Peyer's patch (tissue), 4 donors: ENCODE data around the gene SLC23A2. TPM values are rescaled to one million over a fixed set of nuclear protein-coding genes. Genes with fewer than 3 reads are reported as not detected.

Experiments used
- DNase-seq, 3 donors: peaks; one replicate each; pipeline ENCODE4 v3.0.0-alpha.2; 2017 to 2019
- H3K27ac ChIP-seq, 4 donors: fragments of 200-600 bp; sonication (generic); one replicate each; pipeline ENCODE4 v1.5.1; 2016 to 2019
- H3K27me3 ChIP-seq, 2 donors: fragments of 200-600 bp; sonication (generic); one replicate each; pipeline ENCODE4 v1.5.1; 2019
- H3K36me3 ChIP-seq, 3 donors: fragments of 200-600 bp; sonication (generic); one replicate each; pipeline ENCODE4 v1.5.1; 2016 to 2019
- H3K4me1 ChIP-seq, 4 donors: fragments of 200-600 bp; sonication (generic); one replicate each; pipeline ENCODE4 v1.5.1; 2016 to 2019
- H3K4me3 ChIP-seq, 4 donors: fragments of 200-600 bp; sonication (generic); 1 replicate in 3 of 4; 2 replicates in 1 of 4; pipeline ENCODE4 v1.5.1; 2016 to 2019; ENCODE audit warnings: mild to moderate bottlenecking in 1 of 4
- H3K9me3 ChIP-seq, 4 donors: fragments of 200-600 bp; sonication (generic); one replicate each; pipeline ENCODE4 v1.5.1; 2016 to 2019; ENCODE audit warnings: mild to moderate bottlenecking in 1 of 4
- POLR2A ChIP-seq, 2 donors: fragments of 450-650 bp; IDR thresholded peaks; one replicate each; pipeline ENCODE4 v1.5.1; 2017; ENCODE audit warnings: antibody characterized with exemption in 2 of 2, mild to moderate bottlenecking in 2 of 2, moderate library complexity in 2 of 2
- small RNA-seq, 2 donors: library from RNA; depleted of rRNA; stranded (forward); fragments of <200 nt; gene quantifications; one replicate each; pipeline ENCODE3, GENCODE V24; 2016
- total RNA-seq, 4 donors: library from RNA; depleted of rRNA; stranded (reverse); fragments of >200 nt; gene quantifications; one replicate each; pipeline ENCODE4 v1.1.0, GENCODE V29; 2016
- TF ChIP-seq, protein P1 (sequence below), 6 experiments: fragments of 450-650 bp in 4 of 6; fragments of 200-600 bp in 2 of 6; sonication (generic) in 1 of 6; IDR thresholded peaks; one replicate each; pipeline ENCODE4 v1.5.1; 2017 to 2019; ENCODE audit warnings: antibody characterized with exemption in 6 of 6, mild to moderate bottlenecking in 3 of 6, moderate library complexity in 1 of 6

Gene SLC23A2
- total RNA-seq, 4 donors from 2014 or later, result 4.2 to 18.2 (median 11.0) TPM

DNA sequence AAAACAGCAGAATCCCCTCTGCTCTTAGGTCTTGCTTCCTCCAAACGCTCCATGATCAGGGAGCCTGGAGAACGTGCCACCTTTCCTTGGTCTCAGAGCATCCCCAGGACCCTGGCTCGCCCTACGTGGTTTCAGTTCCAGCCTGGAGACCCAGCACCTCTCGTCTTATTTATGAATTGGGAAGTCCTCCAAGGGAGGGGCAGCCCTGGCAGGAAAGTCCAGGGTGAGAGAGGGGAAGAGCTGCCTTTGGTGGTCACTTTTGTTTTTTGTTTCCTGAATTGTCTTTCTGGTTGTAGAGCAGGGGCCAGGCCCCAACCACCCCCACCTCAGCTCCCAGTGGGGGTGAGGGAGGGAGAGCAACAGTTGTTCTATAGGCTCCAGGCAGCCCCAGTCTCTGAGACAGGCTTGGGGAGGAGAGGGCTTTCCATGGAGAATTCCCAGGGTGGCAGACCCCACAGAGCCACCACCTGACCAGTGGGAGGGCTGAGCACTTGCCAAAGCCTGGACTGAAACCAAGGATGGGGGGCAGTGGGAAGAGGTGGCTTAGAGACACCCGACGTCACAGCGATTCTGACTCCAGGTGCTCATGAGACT is 190.8 kb downstream of the SLC23A2 start:
- Histone ChIP-seq H3K4me1 (peaks cover 0 to 51% (median 40%) of the 10 kb centered on the region in 4 donors), H3K9me3 (no peaks in the 10 kb centered on the region), H3K27ac (peak overlapping the region; percentile 84 to 95 (median 84)), H3K4me3 (no peak overlapping the region), H3K27me3 (no peaks in the 10 kb centered on the region), H3K36me3 (no peaks in the 10 kb centered on the region)
- TF ChIP-seq, protein P1, sequence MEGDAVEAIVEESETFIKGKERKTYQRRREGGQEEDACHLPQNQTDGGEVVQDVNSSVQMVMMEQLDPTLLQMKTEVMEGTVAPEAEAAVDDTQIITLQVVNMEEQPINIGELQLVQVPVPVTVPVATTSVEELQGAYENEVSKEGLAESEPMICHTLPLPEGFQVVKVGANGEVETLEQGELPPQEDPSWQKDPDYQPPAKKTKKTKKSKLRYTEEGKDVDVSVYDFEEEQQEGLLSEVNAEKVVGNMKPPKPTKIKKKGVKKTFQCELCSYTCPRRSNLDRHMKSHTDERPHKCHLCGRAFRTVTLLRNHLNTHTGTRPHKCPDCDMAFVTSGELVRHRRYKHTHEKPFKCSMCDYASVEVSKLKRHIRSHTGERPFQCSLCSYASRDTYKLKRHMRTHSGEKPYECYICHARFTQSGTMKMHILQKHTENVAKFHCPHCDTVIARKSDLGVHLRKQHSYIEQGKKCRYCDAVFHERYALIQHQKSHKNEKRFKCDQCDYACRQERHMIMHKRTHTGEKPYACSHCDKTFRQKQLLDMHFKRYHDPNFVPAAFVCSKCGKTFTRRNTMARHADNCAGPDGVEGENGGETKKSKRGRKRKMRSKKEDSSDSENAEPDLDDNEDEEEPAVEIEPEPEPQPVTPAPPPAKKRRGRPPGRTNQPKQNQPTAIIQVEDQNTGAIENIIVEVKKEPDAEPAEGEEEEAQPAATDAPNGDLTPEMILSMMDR (IDR thresholded peaks at IDR 0.05), result no peak
- no peak for TF ChIP-seq POLR2A (IDR thresholded peaks at IDR 0.05)
- no peak for DNase-seq

DNA sequence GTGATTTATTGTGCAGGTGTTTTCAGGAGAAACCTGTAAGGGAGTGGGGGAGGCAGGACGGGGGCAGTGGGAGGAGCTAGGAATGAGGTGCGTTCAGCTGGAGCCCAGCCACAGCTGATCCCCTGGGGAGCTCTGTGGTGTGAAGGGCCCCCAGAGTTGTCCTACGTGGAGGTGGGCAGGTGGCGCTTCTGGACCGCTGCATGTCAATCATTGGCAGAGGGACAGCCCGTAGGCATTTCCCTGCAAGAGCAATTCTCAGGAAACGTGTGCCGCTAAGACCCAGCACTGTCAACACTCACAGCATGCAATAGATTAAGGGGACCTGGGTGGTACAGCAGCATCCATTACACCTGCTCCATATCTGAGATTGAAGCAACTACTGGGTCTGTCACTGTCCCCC is 191.6 kb downstream of the SLC23A2 start:
- H3K27me3 ChIP-seq, result no peaks in the 10 kb centered on the region
- H3K36me3 ChIP-seq, result no peaks in the 10 kb centered on the region
- H3K9me3 ChIP-seq, result no peaks in the 10 kb centered on the region
- H3K4me3 ChIP-seq, result peak overlapping the region in 1 of 4 donors; percentile 13
- TF ChIP-seq, protein P1 (IDR thresholded peaks at IDR 0.05), result no peak
- TF ChIP-seq POLR2A (IDR thresholded peaks at IDR 0.05), result no peak
- peaks cover 0 to 47% (median 37%) of the 10 kb centered on the region in 4 donors for H3K4me1 ChIP-seq
- H3K27ac ChIP-seq, result peak overlapping the region in 2 of 4 donors; percentile 85 to 95
- DNase-seq, result peak in 2 of 3 donors; percentile 76 to 77

DNA sequence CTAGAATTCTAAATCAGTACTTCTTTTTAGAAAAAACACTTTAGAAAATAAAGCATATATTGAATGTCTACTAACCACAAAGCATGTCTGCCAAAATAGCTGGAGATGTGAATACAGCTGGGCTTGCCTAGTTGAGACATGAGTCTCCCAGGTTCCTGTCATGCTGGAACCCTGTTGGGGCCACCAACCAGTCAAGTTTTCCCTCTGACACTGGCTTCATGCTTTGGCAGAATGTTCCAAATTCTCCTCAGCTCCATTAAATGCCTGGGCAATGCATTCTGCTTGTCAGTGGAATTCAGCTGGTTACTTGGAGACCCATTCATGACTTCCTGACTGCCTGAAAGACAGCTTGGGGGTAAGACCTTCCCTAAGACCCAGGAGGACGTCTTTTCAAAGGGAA is 192.4 kb downstream of the SLC23A2 start:
- no peaks in the 10 kb centered on the region for H3K9me3 ChIP-seq
- TF ChIP-seq POLR2A (IDR thresholded peaks at IDR 0.05), result no peak
- TF ChIP-seq, protein P1 (IDR thresholded peaks at IDR 0.05), result no peak
- no peak overlapping the region for H3K4me3 ChIP-seq
- no peaks in the 10 kb centered on the region for H3K36me3 ChIP-seq
- no peaks in the 10 kb centered on the region for H3K27me3 ChIP-seq
- DNase-seq, result no peak
- peaks cover 0 to 47% (median 37%) of the 10 kb centered on the region in 4 donors for H3K4me1 ChIP-seq
- H3K27ac ChIP-seq, result peak overlapping the region in 2 of 4 donors; percentile 25 to 95

DNA sequence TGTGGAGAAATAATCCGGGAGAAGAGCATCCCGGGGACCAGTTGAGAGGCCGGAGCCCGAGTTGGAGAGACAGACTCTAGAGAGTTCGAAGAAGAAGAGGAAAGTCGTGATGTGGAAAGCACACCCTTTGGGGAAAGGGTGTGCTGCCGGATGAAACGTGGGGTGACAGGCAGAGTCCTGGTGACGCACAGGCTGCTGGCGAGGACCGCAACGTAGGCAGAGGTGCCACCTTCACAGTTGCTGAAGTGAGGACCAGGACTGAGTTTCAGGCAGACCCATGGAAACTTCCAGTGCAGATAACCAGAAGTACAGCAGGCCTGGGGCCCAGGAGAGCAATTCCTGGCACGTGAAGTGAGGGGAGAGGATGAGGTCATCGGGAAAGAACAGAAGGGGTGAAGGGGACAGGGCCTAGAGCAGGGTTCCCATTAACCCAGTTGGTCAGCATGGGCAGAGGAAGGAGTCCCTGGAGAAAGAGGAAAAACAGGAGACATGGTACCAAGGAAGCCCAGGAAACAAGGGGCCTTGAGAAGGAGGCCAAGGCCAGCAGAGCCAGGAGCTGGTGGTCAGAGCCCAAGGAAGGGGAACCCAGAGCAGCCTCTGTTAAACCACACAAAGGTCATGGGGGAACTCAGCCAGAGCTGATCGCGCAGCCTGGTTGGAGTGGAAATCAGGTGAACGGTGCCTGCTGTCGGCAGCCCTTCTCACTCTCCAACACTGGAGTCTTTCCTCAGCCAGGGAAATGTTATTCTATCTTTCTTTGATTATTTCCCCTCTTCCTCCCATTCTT is 195.5 kb downstream of the SLC23A2 start:
- Histone ChIP-seq H3K4me3 (no peak overlapping the region), H3K9me3 (no peaks in the 10 kb centered on the region), H3K27me3 (no peaks in the 10 kb centered on the region), H3K36me3 (no peaks in the 10 kb centered on the region), H3K27ac (peak overlapping the region in 1 of 4 donors; percentile 15), H3K4me1 (peaks cover 0 to 20% (median 17%) of the 10 kb centered on the region in 4 donors)
- TF ChIP-seq, protein P1 (IDR thresholded peaks at IDR 0.05), result no peak
- no peak for TF ChIP-seq POLR2A (IDR thresholded peaks at IDR 0.05)
- DNase-seq, result no peak

DNA sequence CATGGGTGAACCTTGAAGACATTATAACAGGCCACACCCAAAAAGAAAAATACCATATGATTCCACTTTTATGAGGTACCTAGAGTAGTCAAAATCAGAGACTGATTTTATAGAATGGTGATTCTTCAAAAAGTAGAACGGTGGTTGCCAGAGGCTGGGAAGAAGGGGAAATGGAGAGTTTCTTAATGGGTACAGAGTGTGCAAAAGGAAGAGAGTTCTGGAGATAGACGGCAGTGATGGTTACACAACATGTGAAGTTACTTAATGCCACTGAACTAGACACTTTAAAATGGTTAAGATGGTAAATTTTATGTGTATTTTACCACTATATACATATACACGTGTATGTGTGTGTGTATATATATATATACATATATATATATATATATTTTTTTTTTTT is 198.8 kb downstream of the SLC23A2 start:
- Histone ChIP-seq H3K27ac (no peak overlapping the region), H3K4me3 (no peak overlapping the region), H3K36me3 (peaks cover 0 to 12% (median 0%) of the 10 kb centered on the region in 3 donors), H3K9me3 (no peaks in the 10 kb centered on the region), H3K4me1 (no peaks in the 10 kb centered on the region), H3K27me3 (no peaks in the 10 kb centered on the region)
- TF ChIP-seq, protein P1 (IDR thresholded peaks at IDR 0.05), result no peak
- no peak for TF ChIP-seq POLR2A (IDR thresholded peaks at IDR 0.05)
- no peak for DNase-seq

Small RNAs within 50 kb of the gene (small RNA-seq; reads per million reads assigned to genes)
- 0 reads per million in 2 donors for gene AL121890.1
- 0 reads per million in 2 donors for gene RF00322

Other genes with a start within 250 kb of the SLC23A2 start
- 10 to 100 TPM in 1 of 4 donors, 1 to 10 TPM in 3; 2.8 to 39.6 (median 5.2) TPM for gene RASSF2, start 177.9 kb downstream of the SLC23A2 start, total RNA-seq
- 10 to 100 TPM; 46.5 to 90.8 (median 62.9) TPM for gene TMEM230, start 111.6 kb upstream of the SLC23A2 start, total RNA-seq
- gene PCNA, start 118.4 kb upstream of the SLC23A2 start, total RNA-seq, result 100 to 1,000 TPM in 1 of 4 donors, 10 to 100 TPM in 3; 23.3 to 103 (median 46.0) TPM
- gene CDS2, start 125.5 kb upstream of the SLC23A2 start, total RNA-seq, result 10 to 100 TPM; 18.2 to 24.6 (median 22.2) TPM